VCaP (cell line): Measurements from ENCODE around the gene RIMS3.
"Not testable (repeated sequence)": the region's sequence is repeated elsewhere in the genome, so short reads cannot be mapped to it uniquely, and the experiment has no call there.

Experiments used
- H3K27ac ChIP-seq: fragments of 450-650 bp; 2 replicates; pipeline ENCODE4 v1.5.1; 2017
- CTCF ChIP-seq: fragments of 450-650 bp; conservative IDR thresholded peaks from 2 replicates; pipeline ENCODE4 v1.5.1; 2017; ENCODE audit warnings: mild to moderate bottlenecking, moderate library complexity

RIMS3 gene

GRCh38 chr1:40633931-40634376 lies 31.5 kb downstream of the RIMS3 start:
- no peak for TF ChIP-seq CTCF

GRCh38 chr1:40633523-40633922 lies 32.0 kb downstream of the RIMS3 start:
- no peak for TF ChIP-seq CTCF
- H3K27ac ChIP-seq = no peak overlapping the region

More at GRCh38 chr1:40633931-40634376, 31.5 kb downstream of the RIMS3 start:
- H3K27ac ChIP-seq = no peak overlapping the region

- H3K27ac ChIP-seq = no peak overlapping the region
- TF ChIP-seq CTCF = no peak
Measured at GRCh38 chr1:40630488-40631223, 34.8 kb downstream of the RIMS3 start.

- not testable (repeated sequence) for H3K27ac ChIP-seq
Measured at GRCh38 chr1:40629546-40629945, 35.9 kb downstream of the RIMS3 start.

- TF ChIP-seq CTCF = no peak
- no peak overlapping the region for H3K27ac ChIP-seq
Measured at GRCh38 chr1:40628903-40629292, 36.6 kb downstream of the RIMS3 start.

- no peak overlapping the region for H3K27ac ChIP-seq
- TF ChIP-seq CTCF = no peak
Measured at GRCh38 chr1:40627987-40628902, 37.2 kb downstream of the RIMS3 start.

GRCh38 chr1:40626383-40626770 lies 39.1 kb downstream of the RIMS3 start:
- H3K27ac ChIP-seq = no peak overlapping the region
- TF ChIP-seq CTCF = no peak
